Epidermal melanocyte (primary cell): Measurements from ENCODE around the gene DBNL.

Experiments used
- DNase-seq: peaks from one replicate; pipeline ENCODE4 v3.0.0; 2011; ENCODE audit warnings: low spot score; ENCODE audit not compliant: insufficient read length

DBNL gene

GRCh38 chr7:44042221-44042620 is 2.3 kb upstream of the DBNL start:
- DNase-seq: no peak

- DNase-seq: no peak
Measured at GRCh38 chr7:44043902-44044301, 600 bp upstream of the DBNL start.

GRCh38 chr7:44045226-44046014 is 918 bp downstream of the DBNL start:
- peak; percentile 36 for DNase-seq

DNA sequence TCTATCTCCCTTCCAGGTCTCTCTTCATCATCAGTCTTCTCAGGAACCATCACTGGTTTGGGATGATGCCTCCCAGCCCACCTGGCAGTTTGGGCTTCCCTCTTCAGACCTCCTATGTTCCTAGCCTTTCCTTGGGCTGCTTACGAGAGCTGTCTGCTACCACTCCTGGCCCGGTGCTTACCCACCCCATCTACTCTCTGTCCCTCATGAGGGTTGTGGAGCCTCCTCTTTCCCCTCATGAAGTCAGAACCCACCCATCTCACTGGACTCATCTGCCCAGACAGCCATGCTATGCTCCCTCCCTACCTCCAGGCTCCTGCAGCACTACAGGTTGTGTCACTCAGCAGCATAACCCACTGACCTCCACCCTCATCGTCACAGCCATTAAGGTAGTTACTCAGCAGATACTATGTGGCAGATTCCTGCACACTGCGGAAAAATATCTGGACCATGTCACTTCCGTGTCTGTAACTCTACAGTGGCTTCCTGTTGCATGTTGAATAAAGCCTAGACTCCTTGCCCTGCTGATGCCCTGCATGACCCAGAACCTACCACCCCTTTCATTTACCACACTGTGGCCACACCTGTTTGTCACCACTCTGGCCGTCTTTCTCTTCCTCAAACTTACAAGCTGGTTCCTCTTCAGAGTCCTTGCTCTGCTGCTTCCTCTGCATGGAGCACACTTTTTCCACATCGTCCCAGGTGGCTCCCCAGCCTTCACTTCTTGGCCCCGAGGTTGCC is 2.0 kb downstream of the DBNL start:
- no peak for DNase-seq

DNA sequence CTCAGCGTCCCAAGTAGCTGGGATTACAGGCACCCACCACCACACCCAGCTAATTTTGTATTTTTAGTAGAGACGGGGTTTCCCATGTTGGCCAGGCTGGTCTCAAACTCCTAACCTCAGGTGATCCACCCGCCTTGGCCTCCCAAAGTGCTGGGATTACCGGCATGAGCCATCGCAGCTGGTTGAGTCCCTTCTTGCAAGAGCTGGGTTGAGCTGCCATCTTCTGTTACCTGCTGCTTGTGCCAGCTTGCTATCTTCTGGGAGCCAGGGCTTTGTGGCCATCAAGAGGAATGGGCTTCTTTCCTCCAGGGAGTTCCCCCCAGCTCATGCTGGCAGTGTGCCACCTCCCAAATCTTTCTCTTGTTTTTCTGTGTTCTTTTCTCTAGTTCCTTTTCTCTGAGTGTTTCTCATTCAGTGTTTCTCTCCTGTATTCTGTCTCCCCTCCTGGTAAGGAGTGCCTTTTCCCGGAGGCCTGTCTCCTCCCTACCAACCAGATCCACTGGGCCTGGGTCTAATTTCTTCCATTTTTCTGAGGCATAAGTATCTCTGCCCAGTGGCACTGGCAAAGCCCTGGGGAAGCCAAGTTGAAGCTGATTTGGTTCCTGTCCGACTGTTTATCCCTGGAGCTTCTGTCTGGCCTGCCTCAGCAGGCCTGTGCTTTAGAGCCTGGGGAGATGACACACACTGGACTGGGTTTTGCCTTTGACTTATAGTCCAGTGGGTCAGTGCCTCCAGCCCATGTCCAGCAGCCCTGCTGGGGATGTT is 3.7 kb downstream of the DBNL start:
- no peak for DNase-seq

GRCh38 chr7:44050121-44050914 is 5.8 kb downstream of the DBNL start:
- DNase-seq: no peak

- no peak for DNase-seq
Measured at GRCh38 chr7:44050915-44051560, 6.5 kb downstream of the DBNL start.

GRCh38 chr7:44051611-44052220 is 7.2 kb downstream of the DBNL start:
- DNase-seq: no peak

- DNase-seq: no peak
Measured at GRCh38 chr7:44052771-44053365, 8.4 kb downstream of the DBNL start.

DNA sequence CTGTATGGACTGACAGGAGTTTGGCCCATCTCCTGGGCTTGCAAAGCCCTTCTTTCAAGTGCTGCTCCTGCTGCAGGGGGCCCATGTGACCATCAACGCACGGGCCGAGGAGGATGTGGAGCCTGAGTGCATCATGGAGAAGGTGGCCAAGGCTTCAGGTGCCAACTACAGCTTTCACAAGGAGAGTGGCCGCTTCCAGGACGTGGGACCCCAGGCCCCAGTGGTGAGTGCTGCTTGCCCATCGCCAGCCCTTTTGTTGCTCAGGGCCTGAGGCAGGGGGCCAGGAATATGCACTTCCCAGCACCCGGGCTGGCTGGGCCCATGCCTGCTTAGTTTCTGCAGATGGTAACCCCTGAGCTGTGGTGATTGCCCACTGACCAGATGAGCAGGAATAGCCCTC is 12.2 kb downstream of the DBNL start:
- no peak for DNase-seq

DNA sequence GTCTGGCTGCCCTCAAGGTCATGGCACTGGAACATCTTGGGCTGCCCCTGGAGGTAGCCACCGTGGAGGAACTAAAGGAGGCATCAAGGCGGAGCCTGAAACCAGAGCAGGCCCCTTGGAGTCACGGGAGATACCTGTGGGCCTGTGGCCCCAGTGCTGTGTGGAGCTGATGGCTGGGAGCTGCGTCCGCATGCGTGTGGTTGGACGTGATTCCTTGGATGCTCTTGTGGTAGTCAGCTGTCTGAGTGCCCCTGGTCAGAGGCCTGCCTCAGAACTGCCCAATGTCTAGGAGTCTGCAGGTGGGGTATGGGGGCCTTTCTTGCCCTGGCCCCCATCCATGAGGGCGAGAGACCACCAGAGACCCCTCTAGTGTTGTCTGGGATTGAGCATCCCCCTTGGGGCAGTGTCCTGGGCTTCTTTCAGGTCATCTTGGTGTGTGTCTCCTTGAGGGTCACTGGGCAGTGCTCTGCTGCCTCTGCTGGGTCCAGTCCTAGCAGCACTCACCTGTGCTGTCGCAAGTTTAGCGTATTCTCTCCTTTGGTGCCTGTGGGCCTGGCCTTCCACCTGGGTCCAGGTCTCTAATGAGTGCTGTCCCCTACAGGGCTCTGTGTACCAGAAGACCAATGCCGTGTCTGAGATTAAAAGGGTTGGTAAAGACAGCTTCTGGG is 12.8 kb downstream of the DBNL start:
- DNase-seq: no peak

DNA sequence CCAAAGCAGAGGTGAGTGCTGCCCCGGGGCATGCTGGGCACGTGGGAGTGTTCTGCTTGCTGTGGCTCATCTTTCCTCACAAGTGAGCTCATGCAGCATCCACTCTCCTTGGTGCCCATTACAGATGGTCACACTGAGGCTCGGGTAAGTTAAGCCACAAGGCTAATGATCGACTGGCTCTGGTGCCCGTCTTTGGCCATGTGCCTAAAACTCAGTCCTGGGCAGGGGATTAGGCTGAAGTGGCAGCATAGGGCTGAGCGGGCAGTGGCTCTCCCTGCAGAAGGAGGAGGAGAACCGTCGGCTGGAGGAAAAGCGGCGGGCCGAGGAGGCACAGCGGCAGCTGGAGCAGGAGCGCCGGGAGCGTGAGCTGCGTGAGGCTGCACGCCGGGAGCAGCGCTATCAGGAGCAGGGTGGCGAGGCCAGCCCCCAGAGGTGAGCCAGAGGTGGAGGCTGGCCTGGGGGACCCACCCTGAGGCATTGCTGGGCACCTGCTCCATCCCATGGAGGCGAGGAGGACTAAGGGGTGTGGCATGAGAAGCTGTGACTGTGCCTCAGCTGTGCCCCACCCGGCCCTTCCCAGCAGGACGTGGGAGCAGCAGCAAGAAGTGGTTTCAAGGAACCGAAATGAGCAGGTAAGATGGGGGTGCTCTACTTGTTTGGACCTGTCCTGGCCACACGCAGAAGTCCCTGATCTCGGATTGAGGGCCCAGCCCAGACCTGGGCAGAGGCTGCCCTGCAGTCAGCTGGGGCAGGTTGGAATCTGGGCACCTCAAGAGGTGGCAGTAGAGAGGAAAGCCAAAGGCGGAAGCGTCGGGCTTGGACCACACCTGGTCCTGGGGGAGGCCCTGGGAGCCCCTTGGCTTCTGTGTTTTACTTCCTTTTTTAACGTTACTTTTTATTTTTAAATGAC is 13.6 kb downstream of the DBNL start:
- DNase-seq: no peak

DNA sequence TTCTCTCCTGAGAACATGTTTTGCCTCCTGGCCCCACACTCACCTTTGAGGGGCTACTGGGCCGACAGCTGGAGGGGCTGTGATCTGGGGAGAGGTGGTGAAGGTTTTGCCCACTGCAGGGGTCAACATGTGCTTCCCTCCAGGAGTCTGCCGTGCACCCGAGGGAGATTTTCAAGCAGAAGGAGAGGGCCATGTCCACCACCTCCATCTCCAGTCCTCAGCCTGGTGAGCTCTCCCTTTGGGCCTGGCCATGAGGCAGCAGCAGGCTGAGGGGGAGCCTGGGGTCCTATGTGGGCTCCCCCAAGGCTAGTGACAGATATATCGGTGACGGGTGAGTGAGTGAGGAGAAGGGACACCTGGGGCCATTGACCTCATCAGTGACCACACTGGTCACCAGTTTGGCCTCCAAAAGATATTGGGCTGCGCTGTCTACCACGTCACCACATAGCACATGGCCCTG is 14.3 kb downstream of the DBNL start:
- DNase-seq: no peak

DNA sequence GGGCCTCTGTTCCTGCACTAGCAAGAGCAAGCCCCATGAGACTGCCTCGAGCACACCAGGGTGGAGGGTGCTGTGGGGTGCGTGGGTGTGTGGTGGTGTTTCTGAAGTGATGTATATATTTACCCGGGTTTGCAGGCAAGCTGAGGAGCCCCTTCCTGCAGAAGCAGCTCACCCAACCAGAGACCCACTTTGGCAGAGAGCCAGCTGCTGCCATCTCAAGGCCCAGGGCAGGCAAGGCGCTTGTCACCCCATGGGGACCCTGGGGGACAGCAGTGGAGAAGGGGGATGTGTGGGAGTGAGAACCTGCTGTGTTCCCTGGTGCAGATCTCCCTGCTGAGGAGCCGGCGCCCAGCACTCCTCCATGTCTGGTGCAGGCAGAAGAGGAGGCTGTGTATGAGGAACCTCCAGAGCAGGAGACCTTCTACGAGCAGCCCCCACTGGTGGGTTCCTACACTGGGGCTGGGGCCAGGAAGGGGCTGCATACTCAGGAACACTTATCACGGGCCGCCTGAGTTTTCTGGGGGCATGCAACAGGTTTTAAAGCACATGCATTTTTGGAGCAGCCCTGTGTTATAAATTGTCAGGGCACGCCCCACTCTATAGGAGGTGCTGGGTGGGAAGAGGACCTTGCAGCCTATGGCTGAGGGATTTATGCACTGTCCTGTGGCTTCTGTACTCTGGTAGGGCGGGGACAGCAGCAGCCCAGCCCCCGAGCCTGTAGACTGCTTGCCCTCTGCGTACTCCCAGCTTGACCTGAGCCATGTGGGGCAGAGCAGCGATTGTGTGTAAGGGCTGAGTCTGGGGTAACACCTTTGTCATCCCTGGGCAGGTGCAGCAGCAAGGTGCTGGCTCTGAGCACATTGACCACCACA is 15.0 kb downstream of the DBNL start:
- DNase-seq: no peak

- DNase-seq: no peak
Measured at GRCh38 chr7:44060091-44060947, 15.8 kb downstream of the DBNL start.

- DNase-seq: no peak
Measured at GRCh38 chr7:44060948-44061644, 16.6 kb downstream of the DBNL start.
